ENCODE results near the gene WNT2.
"Not testable (repeated sequence)": the region's sequence is repeated elsewhere in the genome, so short reads cannot be mapped to it uniquely, and the experiment has no call there.

Gene WNT2

DNA sequence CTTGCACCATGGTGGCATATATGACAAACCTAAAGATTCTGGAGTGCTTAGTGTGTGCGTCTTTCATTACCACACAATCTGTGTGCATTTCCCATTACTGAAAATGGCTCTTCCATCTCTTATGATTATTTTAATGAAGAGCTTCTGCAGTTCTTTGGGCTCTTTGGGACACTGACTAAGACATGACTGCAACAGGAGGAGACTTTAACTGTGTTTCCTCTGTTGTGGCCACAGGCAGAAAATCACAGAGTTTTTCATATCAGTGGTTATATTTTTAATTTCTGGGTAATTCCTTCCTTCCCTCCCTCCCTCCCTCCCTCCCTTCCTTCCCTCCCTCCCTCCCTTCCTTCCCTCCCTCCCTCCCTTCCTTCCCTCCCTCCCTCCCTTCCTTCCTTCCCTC is 58.1 kb downstream of the WNT2 start:
- DNase-seq (ENCODE audit: low read depth, low spot score): no peak

DNA sequence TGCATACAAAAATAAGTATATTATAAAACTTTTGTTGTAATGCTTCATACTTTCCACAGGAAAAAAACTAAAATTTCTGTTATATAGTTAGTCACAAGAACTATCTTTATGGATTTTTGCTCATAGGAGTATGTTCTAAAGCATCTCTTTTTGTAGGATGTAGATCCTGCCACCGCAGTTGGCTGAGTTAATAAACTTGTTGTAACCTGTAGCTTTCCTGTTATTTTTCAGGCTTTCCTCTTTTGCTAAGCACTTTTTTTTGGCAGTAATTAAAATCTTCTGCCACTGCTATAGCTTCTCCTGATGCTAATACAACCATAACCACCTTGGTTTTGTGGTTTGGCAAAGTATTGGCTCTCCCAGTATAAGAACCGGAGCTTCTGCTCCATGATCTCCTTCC is 60.3 kb downstream of the WNT2 start:
- no peak for DNase-seq (ENCODE audit: low read depth, low spot score)

DNA sequence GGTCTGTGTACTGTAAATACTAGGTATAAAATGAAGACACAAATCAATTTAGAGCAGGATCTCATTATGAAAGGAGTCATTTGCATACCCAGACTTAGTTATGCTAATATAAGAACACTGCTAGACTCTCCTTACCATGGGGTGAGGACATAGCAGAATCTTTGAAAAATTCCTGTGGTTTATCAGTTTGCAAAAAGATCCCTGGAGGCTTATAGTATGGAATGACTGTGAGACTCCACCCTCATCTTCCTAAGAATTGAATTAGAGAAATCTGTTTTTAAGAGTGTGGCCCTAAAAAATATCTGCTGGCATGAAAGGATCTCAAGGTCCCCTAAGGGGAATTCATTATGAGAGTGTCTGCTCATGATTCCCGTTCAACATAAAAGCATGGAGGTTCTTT is 63.2 kb downstream of the WNT2 start:
- no peak for DNase-seq (ENCODE audit: low read depth, low spot score)

GRCh38 chr7:117251687-117252086 is 71.2 kb downstream of the WNT2 start:
- no peak for DNase-seq (ENCODE audit: low read depth, low spot score)

DNA sequence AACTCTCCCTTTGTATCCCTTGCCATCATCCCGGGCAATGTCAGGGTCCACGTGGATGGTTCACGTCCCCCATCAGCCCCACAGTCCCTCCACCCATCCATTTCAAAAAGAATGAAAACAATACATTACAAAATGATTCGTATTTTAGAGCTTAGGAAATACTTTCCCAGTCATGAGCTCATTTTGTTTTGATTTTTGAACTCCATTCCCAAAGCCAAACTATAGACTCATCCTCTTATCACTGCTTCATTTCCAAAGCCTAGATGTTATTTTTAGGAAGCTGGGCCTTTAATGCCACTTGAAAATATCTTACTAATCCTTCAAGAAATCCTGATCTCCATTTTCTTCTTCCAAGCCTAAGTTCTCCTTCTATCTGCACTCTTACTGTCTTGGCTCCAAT is 72.1 kb downstream of the WNT2 start:
- no peak for DNase-seq (ENCODE audit: low read depth, low spot score)

DNA sequence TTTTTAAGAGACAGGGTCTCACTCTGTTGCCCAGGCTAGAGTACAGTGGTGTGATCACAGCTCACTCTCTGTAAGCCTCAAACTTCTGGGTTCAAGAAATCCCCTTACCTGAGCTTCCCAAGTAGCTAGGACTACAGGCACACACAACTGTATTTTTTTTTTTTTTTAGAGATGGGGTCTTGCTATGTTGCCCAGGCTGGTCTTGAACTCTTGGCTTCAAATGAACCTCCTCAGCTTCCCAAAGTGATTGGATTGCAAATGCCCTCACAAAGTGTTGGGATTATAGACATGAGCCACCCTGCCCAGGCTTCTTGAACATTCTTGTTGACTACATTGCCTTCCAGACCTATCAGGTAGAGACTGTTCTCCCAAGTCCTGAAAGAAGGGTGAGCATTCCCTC is 72.6 kb downstream of the WNT2 start:
- no peak for DNase-seq (ENCODE audit: low read depth, low spot score)

DNA sequence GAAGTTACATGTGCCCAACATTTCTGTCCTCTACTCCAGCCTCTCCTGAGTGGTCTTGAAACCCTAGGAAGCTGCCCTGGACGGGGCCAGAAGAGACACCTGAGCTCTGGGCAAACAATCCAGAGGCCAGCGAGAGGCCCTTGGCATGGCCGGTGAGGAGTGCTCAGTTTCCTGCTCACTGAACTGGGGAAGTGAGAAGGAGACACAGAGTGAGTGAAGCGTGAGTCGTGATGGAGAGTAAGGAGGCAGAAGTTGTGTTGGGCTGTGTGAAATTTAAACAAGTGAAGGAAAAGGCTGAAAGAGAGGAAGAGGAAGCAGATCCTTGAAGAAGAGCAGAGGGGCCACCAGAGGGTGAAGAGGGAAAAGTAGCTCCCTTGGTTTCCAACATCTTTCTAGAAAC is 73.2 kb downstream of the WNT2 start:
- no peak for DNase-seq (ENCODE audit: low read depth, low spot score)

DNA sequence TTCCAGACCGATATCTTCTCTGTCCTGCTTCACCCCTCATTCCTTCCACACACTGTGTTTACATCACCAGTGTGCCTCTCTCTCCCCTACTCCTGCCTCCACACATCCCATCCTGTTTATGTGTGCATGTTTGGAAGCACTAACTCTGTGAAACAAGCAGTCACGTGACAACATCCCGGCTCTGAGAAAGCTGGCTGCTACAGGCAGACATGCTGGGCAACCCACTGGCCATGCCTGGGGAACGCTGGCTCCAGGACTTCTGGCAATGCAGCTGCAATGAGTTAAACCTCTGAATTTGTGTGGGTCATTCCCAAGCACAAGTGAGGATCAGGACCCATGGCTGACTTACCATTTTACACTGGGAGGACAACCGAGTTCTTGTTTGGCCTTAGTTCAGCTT is 74.0 kb downstream of the WNT2 start:
- no peak for DNase-seq (ENCODE audit: low read depth, low spot score)

GRCh38 chr7:117247809-117248208 is 75.0 kb downstream of the WNT2 start:
- no peak for DNase-seq (ENCODE audit: low read depth, low spot score)

DNA sequence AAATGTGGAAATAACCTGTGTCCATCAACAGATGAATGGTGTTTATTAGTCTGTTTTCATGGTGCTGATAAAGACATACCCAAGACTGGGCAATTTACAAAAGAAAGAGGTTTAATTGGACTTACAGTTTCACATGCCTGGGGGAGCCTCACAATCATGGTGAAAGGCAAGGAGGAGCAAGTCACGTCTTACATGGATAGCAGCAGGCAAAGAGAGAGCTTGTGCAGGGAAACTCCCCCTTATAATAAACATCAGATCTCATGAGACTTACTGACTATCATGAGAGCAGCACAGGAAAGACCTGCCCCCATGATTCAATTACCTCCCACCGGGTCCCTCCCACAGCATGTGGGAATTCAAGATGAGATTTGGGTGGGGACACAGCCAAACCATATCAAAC is 77.2 kb downstream of the WNT2 start:
- DNase-seq (ENCODE audit: low read depth, low spot score): not testable (repeated sequence)

DNA sequence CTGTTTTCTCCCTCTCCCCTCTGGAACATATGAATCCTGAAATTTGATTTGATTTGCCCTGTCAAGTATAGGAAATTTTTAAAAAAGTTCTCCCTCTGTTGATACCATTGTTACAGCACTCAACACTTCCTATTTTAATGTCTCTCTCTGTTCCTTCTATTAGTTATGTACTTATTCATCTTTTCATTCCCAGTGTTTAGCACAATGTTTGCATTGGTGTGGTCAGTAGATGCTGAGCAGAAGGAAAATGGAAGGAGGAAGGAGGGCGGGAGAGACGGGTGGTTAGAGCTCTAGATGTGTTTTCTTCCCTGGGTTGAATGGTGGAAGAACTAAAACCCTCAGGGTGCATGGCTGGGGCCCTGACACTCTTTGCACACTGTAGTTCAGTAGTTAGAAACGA is 79.5 kb downstream of the WNT2 start:
- no peak for DNase-seq (ENCODE audit: low read depth, low spot score)

- DNase-seq (ENCODE audit: low read depth, low spot score): no peak
Observed at GRCh38 chr7:117241088-117241487, 81.8 kb downstream of the WNT2 start.

DNA sequence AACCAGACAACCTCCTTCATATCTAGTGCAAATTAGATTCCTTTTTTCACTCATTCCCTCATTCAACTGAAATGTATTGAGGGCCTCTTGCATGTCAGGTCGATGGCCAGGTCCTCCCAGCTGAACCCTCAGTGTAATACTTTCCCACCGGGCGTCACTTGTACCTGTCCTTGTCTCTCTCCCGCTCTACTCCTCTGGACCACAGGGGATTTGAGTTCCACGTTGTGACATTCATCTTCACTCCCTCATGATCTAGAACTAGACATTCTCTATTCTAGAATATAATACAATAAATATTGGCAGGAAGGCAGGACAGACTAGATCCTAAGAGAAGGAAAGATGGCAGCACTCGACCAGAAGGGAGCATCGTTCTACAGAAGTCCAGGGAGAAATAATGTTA is 83.9 kb downstream of the WNT2 start:
- no peak for DNase-seq (ENCODE audit: low read depth, low spot score)

- DNase-seq (ENCODE audit: low read depth, low spot score): no peak
Observed at GRCh38 chr7:117238472-117238871, 84.4 kb downstream of the WNT2 start.

DNA sequence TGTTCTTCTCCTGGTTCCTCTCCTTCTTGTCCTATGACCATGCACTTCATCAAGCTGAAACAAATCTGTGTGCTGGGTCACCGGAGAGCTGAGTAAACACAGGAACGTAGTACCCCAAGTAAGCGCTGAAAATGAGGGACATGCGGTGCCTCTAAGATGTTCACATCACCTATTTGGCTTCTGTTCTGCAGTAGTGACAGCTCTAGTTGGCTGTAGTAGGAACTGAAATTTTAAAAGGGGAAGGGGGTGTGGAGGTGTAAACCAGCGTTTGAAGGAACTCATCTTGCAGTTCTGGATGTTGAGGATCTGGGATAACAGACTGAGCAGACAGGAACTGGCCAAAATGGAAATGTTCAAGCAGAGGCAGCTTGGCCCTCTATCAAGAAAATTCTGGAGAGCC is 85.2 kb downstream of the WNT2 start:
- no peak for DNase-seq (ENCODE audit: low read depth, low spot score)

DNA sequence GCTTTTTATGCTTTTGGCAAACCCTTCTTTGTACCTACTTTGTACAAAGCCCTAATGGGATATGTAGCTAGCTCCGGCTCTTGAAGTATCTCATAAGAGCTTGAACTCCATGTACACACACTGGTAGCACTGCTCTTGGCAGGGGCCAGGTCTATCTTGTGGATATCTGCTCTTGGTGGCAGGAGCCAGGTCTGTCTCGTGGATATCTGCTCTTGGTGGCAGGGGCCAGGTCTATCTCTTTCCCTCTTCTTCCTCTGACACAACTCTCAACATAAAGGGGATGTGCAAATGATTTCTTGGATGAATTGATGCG is 91.9 kb downstream of the WNT2 start:
- DNase-seq (ENCODE audit: low read depth, low spot score): no peak

GRCh38 chr7:117230276-117231046 is 92.4 kb downstream of the WNT2 start:
- DNase-seq (ENCODE audit: low read depth, low spot score): no peak

GRCh38 chr7:117229350-117229749 is 93.5 kb downstream of the WNT2 start:
- DNase-seq (ENCODE audit: low read depth, low spot score): no peak

DNA sequence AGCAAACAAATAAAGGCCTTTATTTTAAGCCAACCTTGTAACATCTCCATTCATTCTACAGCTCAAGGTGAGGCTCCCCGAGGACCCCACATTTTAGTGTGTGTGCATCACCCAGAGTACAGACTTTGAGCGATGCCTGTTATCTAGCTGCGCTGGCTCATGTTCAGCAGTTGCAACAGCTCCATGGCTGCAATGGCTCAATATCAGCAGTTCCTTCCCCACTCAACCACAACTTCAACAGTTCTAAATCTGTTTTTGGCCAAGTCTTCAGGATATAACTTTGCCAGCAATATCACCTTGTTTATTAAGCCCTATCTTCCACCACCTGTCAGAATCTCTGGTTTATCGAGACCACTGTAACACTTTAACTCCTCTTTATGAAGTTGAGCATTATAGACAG is 95.8 kb downstream of the WNT2 start:
- no peak for DNase-seq (ENCODE audit: low read depth, low spot score)

DNA sequence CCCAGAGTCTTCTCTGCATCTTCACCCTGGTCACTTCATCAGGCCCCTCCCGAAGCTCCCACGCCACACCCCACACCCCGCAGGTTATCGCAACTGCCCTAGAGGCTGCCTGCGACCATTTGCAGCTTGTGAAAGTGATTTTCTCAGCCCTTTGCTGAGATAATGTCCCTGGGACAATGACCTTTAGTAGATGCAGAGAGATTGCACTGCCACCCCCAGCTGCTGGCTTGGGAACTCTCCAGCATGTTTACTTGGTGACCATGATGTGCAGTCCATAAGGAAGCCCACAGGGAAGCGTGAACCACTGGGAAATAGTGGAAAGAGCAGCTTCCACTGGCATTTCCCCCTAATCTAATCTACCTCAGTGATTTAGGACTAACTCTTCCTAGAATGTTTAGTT is 97.3 kb downstream of the WNT2 start:
- DNase-seq (ENCODE audit: low read depth, low spot score): no peak
